H1 (cell line): ENCODE results near the gene ACOT9. TPM values are rescaled to one million over a fixed set of nuclear protein-coding genes. Genes with fewer than 3 reads are reported as not detected.

ENCODE experiments used
- ATF3 ChIP-seq: IDR thresholded peaks from 2 replicates; pipeline ENCODE4 v1.6.1; 2011; ENCODE audit warnings: low read depth, mild to moderate bottlenecking, low read length; ENCODE audit not compliant: insufficient read depth
- EZH2 ChIP-seq: fragments of 200-600 bp; sonication (generic); IDR thresholded peaks from 2 replicates; pipeline ENCODE4 v1.7.1; 2012; ENCODE audit warnings: low read depth, mild to moderate bottlenecking, moderate library complexity, low read length, inconsistent platforms; ENCODE audit not compliant: severe bottlenecking
- PHF8 ChIP-seq: fragments of 200-600 bp; sonication (generic); conservative IDR thresholded peaks from 2 replicates; pipeline ENCODE4 v1.7.1; 2012; ENCODE audit warnings: low read depth, mild to moderate bottlenecking, inconsistent platforms, low read length, moderate library complexity
- POU5F1 ChIP-seq: IDR thresholded peaks from 2 replicates; pipeline ENCODE4 v1.6.1; 2011; ENCODE audit warnings: low read depth, mild to moderate bottlenecking, low read length, moderate library complexity
- TAF1 ChIP-seq: IDR thresholded peaks from 2 replicates; pipeline ENCODE4 v1.6.1; 2011; ENCODE audit warnings: mild to moderate bottlenecking, low read depth, low read length
- polyA plus RNA-seq, 7 experiments: library from polyadenylated mRNA; depleted of rRNA in 3 of 7; stranded (reverse) in 5 of 7; unstranded in 2 of 7; fragments of >200 nt in 5 of 7; fragments of 200-250 nt in 2 of 7; gene quantifications; 1 replicate in 5 of 7; 2 replicates in 1 of 7; 4 replicates in 1 of 7; pipeline versions ENCODE4 v1.2.1 to v1.2.3, GENCODE V29; 2011 to 2013; ENCODE audit warnings: missing spikeins in 2 of 7, mixed read lengths in 2 of 7
- total RNA-seq: library from RNA; stranded (reverse); fragmentation: NEBNext Ultra II Directional; extraction: Animal tissue kit (Norgen Biotek cat#: 25700); gene quantifications from 2 replicates; pipeline ENCODE4 v1.2.1, GENCODE V29; 2021

Gene ACOT9
- total and polyA plus RNA-seq, 2 of the 8 experiments (the other 6 are each of a cell fraction or from before 2014, with no cell fraction given) = 20.7 to 39.5 TPM

GRCh38 chrX:23764188-23764984, 21.3 kb upstream of the ACOT9 start (continued):
- TF ChIP-seq EZH2 (no peak), TAF1 (no peak), ATF3 (no peak), POU5F1 (no peak), PHF8 (no peak)
